ENCODE measurements around the gene LGALS4. TPM values are rescaled to one million over a fixed set of nuclear protein-coding genes. Genes with fewer than 3 reads are reported as not detected.

The LGALS4 gene
- total RNA-seq, 6 experiments from 2014 or later: 21.0 to 376 (median 186) TPM

GRCh38 chr19:38806371-38806770 lies 6.4 kb downstream of the LGALS4 start:
- no peak overlapping the region for H3K4me3 ChIP-seq
- H3K36me3 ChIP-seq: peaks cover 0 to 7% (median 0%) of the 10 kb centered on the region in 4 donors
- H3K9me3 ChIP-seq: no peaks in the 10 kb centered on the region
- TF ChIP-seq CTCF (IDR thresholded peaks at IDR 0.05) (no peak), POLR2A (IDR thresholded peaks at IDR 0.05) (no peak)
- peak in 1 of 3 donors; percentile 15 for DNase-seq
- 100% methylated on average over 3 of the region's 6 CpGs for WGBS (ENCODE audit: insufficient coverage, low coverage, low lambda C conversion rate, missing lambda C conversion rate)
- H3K4me1 ChIP-seq: no peaks in the 10 kb centered on the region
- no peak overlapping the region for H3K27ac ChIP-seq
- ATAC-seq: no peak
- intact Hi-C loops (cut with DNase I): no loop called here
- H3K27me3 ChIP-seq: no peaks in the 10 kb centered on the region

- no peaks in the 10 kb centered on the region for H3K9me3 ChIP-seq
- H3K27me3 ChIP-seq: no peaks in the 10 kb centered on the region
- TF ChIP-seq CTCF (IDR thresholded peaks at IDR 0.05) (no peak), POLR2A (IDR thresholded peaks at IDR 0.05) (no peak)
- ATAC-seq (peak in 3 of 4 donors; percentile 29 to 67 (median 58)), DNase-seq (peak in 1 of 3 donors; percentile 18)
- intact Hi-C loops (cut with DNase I): no loop called here
- H3K4me1 ChIP-seq: no peaks in the 10 kb centered on the region
- H3K27ac ChIP-seq: no peak overlapping the region
- H3K4me3 ChIP-seq: no peak overlapping the region
- H3K36me3 ChIP-seq: peaks cover 0 to 7% (median 0%) of the 10 kb centered on the region in 4 donors
- 47% methylated on average over 1 of the region's 1 CpG for WGBS (ENCODE audit: insufficient coverage, low coverage, low lambda C conversion rate, missing lambda C conversion rate)
These were observed 7.6 kb downstream of the LGALS4 start for GRCh38 chr19:38805180-38805579.

GRCh38 chr19:38803543-38803942 lies 9.2 kb downstream of the LGALS4 start:
- H3K4me1 ChIP-seq: no peaks in the 10 kb centered on the region
- no peak overlapping the region for H3K27ac ChIP-seq
- peak in 1 of 4 donors; percentile 30 for ATAC-seq
- no peaks in the 10 kb centered on the region for H3K9me3 ChIP-seq
- DNase-seq: no peak
- H3K36me3 ChIP-seq: peaks cover 0 to 7% (median 0%) of the 10 kb centered on the region in 4 donors
- intact Hi-C loops (cut with DNase I): no loop called here
- no peaks in the 10 kb centered on the region for H3K27me3 ChIP-seq
- no peak overlapping the region for H3K4me3 ChIP-seq
- 90% methylated on average over 8 of the region's 10 CpGs for WGBS (ENCODE audit: insufficient coverage, low coverage, low lambda C conversion rate, missing lambda C conversion rate)
- TF ChIP-seq POLR2A (IDR thresholded peaks at IDR 0.05) (no peak), CTCF (IDR thresholded peaks at IDR 0.05) (no peak)

GRCh38 chr19:38801359-38802095 lies 11.2 kb downstream of the LGALS4 start:
- TF ChIP-seq CTCF (IDR thresholded peaks at IDR 0.05) (no peak), POLR2A (IDR thresholded peaks at IDR 0.05) (no peak)
- Histone ChIP-seq H3K36me3 (peaks cover 0 to 7% (median 0%) of the 10 kb centered on the region in 4 donors), H3K27ac (no peak overlapping the region), H3K4me1 (no peaks in the 10 kb centered on the region), H3K9me3 (no peaks in the 10 kb centered on the region), H3K4me3 (no peak overlapping the region), H3K27me3 (no peaks in the 10 kb centered on the region)
- DNase-seq (peak in 1 of 3 donors; percentile 36), ATAC-seq (no peak)
- intact Hi-C loops (cut with DNase I): no loop called here
- 88% methylated on average over 6 of the region's 12 CpGs for WGBS (ENCODE audit: insufficient coverage, low coverage, low lambda C conversion rate, missing lambda C conversion rate)

Data from right lobe of liver (tissue), 6 donors.